Non-pigmented ciliary epithelial cell (primary cell): ENCODE results near the gene PDE4D.

Source experiments
- DNase-seq: peaks from one replicate; pipeline ENCODE4 v3.0.0-alpha.2; 2010; ENCODE audit warnings: low read depth

Gene PDE4D

DNA sequence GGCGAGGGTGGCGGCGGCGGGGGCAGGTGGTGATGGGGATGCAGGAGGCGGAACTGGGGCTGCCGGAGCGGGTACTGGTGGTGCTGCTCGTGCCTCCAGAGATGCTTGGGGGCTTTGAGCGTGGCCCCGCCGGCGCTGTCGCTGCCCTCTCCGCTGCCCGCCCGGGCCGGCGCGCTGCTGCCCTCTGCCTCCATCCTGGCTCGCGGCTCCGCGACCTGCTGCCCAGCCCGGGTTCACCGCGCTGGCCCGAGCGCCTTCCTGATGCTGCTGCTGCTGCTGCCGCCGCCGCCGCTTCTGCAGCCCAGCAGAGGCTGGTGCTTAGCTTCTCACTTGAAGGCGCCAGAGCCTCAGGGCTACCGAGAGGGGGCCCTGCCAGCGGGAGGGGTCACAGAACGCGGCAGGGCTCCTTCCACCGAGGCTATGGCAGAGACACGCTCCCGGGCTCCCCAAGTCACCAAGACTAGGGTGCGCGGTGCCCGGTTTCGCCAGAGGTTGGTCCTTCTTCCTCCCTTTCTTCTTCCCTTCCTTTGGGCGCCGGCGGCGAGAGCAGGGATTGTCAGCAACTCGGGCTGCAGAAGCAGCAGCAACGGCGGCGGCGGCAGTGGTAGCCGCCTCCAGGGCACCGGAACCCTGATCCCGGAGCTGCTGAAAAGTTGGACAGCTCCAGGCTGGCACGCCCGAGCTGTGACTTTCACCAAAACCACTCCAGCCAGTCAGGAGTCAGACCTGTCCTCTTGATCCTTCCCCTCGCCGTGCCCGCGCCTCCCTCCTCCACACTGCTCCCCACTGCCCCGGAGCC is at the start of gene PDE4D:
PDE4D (minus strand) TSS at position 298 of the 799 bp plus-strand sequence.
- no peak for DNase-seq

DNA sequence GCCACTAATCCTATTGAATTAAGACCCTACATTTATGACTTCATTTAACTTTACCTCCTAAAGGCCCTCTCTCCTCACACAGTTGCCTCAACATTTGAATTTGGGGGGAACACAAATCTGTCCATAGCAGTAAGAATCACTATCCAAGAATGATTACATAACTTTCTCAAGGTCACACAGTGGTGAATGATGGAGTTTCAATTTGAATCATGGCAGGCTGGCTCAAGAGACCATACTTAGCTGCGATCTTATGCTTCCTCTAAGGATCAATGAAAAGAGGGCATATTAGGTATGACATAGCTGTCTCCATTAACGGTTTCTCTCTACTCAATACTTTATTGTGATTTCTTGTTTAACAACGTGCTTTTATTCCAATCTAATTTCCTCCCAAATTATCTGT is 44.1 kb upstream of the PDE4D start:
- no peak for DNase-seq

- DNase-seq, result no peak
Observed at GRCh38 chr5:59923465-59923864, 29.9 kb upstream of the PDE4D start.

GRCh38 chr5:59922220-59922619 is 28.7 kb upstream of the PDE4D start:
- no peak for DNase-seq

DNA sequence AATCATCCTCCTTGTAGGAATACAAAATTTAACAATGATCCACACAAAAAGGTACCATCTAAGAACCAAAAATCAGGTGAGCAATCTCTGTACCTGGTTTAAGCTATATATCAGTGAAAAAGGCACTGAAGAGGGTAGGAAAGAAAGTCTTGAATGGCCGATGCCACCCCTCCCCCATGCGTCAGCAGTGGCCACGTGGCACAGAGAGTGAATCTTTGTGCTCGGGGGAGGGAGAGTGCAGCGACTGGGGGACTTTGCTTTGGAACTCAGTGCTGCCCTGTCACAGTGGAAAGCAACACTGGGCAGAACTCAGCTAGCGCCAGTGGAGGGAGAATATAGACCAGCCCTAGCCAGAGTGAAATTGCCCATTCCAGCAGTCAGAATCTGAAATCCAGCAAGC is 28.3 kb upstream of the PDE4D start:
- DNase-seq, result no peak

DNA sequence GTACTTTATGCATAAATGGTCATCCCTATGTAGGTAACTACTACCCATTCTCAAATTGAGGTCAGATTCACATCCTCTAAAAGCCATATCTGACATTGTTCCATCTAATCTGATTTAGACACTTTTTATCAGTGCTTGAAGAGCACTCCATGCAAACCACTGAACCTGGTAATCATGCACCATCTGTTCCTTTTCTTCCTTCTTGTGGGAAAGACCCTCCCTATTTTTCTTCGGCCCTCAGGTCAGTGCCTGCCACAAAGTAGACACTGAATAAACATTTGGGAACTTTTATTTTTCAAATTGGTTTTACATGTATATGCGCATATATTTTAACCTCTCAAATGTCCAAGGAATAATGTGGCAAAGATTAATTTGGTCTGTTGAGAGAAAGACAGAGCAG is 26.0 kb upstream of the PDE4D start:
- no peak for DNase-seq

DNA sequence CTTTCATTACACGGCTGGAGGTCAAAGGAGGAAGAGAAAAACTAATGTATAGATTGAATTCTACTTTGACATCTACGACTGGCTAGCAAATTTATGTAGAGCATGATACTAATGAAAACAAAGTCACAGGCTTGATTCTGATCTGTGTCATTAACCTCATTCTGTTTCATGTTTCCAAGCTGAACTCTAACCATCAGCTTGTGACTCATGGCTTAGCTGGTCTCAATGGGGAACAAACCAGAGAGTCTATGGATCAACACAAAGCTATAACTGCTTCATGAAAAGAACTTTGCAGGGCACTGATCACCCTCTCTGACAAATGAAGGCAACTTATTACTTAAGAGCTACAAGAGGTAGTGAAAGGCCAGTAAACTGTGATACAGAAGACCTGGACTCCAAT is 23.6 kb upstream of the PDE4D start:
- DNase-seq, result no peak

DNA sequence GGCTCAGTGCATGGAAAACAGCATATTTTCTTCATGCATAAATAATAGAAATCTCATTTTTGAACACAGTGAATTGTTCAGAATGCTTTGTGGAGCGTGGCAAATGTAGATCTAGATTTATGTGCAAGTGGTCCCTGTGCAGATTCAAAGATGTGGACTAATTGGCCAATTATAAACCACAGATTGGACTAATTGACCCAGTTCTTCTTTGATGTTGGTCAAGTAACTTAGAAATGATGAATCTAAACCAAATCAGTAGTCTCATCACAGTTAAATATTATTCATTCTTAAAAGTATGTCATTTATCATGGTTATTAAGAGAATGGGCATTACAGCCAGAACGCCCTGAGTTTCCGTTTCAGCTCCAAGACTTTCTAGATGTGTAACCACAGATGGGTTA is 11.7 kb upstream of the PDE4D start:
- no peak for DNase-seq

DNA sequence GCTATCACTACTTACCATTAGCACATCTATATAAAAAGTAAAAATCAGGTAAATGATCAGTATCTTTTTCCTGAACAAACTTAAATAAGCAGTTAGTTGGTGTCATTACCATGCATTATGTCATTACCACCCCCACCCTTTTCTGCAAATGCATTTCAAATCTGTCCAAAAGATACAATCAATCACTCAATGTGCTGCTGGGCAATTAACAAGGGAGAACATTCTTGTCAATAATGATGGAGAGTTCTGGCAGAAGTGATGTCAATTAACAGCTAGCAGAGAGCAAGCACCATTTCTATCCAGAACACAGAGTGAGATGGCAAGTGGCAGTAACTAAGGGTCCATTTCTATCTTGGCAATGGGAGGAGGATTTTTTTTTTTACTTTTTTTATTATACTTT is 3.5 kb upstream of the PDE4D start:
- DNase-seq, result no peak

DNA sequence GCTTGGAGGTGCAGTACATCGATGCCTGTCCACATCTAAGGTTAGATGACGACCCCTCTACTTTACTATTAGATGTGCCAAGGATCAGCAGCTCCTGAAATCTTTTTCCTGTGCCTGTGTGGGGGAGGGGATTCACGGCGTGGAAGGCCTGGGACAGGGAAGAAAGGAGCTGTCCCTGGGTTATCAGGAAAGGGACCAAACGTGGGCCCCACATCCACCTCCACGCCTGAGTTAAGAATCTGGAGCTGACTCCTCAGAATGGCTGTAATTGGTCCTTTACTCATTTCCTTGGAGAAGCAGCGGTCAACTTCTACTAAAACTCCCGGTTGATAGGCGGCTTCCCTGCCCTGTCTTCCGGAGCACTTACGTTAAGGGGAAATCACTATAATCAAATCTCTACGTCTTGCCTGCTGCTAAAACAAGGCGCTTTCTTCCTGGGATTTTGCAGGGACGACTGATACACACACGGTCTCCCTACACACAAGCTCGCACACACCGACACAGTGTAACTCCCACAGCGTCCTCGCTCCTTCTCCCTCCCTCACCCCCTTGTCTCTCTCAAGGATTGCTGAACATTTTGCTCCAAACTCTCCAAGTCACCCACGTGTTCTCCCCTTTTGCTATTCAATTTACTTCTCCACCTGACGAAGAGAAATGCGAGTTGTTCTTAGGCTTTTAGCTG is 1.4 kb downstream of the PDE4D start:
- no peak for DNase-seq

DNA sequence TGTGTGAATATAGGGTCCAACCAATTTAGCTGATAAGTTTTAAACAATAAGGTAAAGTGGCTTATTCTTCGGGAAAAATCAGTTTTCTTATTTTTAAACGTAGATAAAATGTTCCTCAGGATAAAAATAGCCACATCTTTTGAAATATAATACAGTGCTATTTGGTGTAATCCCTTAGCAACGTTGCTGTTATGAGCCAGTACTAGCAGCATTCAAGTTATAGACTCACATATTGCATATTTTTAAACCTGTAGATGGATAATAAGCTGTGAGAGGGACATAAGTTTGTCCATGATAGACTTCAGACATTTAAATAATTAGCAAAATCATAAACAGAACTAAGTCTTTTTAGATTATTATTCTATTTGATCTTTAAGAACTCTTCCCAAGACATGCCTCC is 6.3 kb downstream of the PDE4D start:
- no peak for DNase-seq

- DNase-seq, result no peak
Observed at GRCh38 chr5:59874675-59875074, 18.9 kb downstream of the PDE4D start.

DNA sequence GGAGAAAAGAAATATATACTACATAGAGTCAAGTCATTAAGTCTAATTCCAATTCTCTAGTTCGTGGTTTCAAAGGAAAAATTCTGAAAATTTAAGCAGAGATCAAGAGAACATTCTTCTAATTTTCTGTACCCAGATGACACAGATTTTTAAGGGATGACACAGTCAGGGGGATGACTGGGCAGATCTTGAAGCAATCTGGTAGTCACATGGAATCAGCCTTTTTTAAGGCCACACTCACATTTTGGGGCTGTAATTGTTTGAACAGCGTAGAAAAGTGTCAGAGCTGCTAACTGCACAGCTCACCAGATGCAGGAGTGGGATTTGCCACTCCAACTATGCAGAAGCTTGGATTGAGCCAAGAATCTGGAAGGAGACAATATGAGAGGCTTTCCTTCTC is 20.4 kb downstream of the PDE4D start:
- DNase-seq, result peak; percentile 78

GRCh38 chr5:59866661-59867060 is 26.9 kb downstream of the PDE4D start:
- DNase-seq, result no peak

GRCh38 chr5:59864718-59865117 is 28.8 kb downstream of the PDE4D start:
- DNase-seq, result no peak

DNA sequence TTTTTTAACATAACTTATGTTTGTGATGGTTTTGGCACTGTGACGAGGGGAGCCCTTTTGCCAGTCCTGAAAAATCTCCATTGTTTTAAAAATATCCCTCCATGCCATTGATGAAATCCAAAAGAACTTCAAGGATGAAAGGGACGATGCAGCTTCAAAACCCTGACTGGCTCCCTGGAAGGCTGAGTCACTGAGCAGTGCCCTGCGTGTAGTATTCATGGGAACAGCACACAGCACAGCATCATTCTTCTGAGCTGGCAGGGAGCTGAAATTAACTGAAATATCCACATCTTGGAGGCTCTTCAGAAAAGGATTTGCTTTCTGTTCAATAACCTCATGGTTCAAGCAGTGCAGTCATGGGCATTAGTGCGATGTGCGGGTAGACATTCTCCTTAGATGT is 29.7 kb downstream of the PDE4D start:
- DNase-seq, result no peak

- no peak for DNase-seq
Observed at GRCh38 chr5:59856358-59856757, 37.2 kb downstream of the PDE4D start.

GRCh38 chr5:59850766-59851165 is 42.8 kb downstream of the PDE4D start:
- DNase-seq, result no peak

- no peak for DNase-seq
Observed at GRCh38 chr5:59847586-59847985, 45.9 kb downstream of the PDE4D start.

GRCh38 chr5:59845730-59846129 is 47.8 kb downstream of the PDE4D start:
- DNase-seq, result peak; percentile 73

GRCh38 chr5:59843511-59844213 is 49.9 kb downstream of the PDE4D start:
- no peak for DNase-seq

- DNase-seq, result no peak
Observed at GRCh38 chr5:59842999-59843398, 50.5 kb downstream of the PDE4D start.

GRCh38 chr5:59840200-59840601 is 53.3 kb downstream of the PDE4D start:
- DNase-seq, result peak; percentile 87
